Esophagus muscularis mucosa (tissue), 3 donors: Measurements from ENCODE around the gene ZNF487.

ENCODE experiments used
- CTCF ChIP-seq, 3 experiments: fragments of 200-600 bp in 2 of 3; fragments of 450-650 bp in 1 of 3; sonication (generic) in 2 of 3; IDR thresholded peaks; one replicate each; pipeline ENCODE4 v1.5.1; 2017 to 2019; ENCODE audit warnings: antibody characterized with exemption in 3 of 3, mild to moderate bottlenecking in 2 of 3, moderate library complexity in 1 of 3
- POLR2A ChIP-seq: fragments of 450-650 bp; IDR thresholded peaks from one replicate; pipeline ENCODE4 v1.6.1; 2017; ENCODE audit warnings: antibody characterized with exemption, moderate library complexity, mild to moderate bottlenecking, low read depth

DNA sequence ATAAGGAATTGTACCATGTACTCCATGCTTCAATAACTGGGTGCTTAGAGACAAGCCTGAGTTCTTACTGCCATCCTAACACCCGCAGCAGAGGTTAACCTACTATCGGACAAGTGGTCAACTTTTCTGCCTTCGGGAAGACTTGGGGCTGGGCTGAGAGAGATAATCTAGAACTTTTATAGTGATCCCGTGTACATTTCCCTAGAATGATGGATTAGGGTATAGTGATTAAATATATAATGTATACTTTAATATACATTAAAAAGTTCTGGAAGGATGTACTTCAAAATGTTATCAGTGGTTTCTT is 15.8 kb upstream of the ZNF487 start:
- no peak for TF ChIP-seq POLR2A
- TF ChIP-seq CTCF (IDR thresholded peaks at IDR 0.05), result no peak
